ENCODE measurements around the gene SHROOM3. TPM values are rescaled to one million over a fixed set of nuclear protein-coding genes. Genes with fewer than 3 reads are reported as not detected.

The SHROOM3 gene
- polyA plus RNA-seq, 1 experiment: 9.5 TPM

GRCh38 chr4:76595435-76595834 lies 160.4 kb downstream of the SHROOM3 start:
- CTCF ChIA-PET: interaction anchor here (0.5 kb wide), 1 partner anchor 268 kb away, joined by 3 read pairs; no protein-coding TSS in a partner anchor
- Histone ChIP-seq H3K27ac (ENCODE audit: low read depth, low read length) (no peak overlapping the region), H3K9me3 (ENCODE audit: control insufficient read depth, insufficient read depth, low read length) (no peaks in the 10 kb centered on the region), H3K27me3 (ENCODE audit: control insufficient read depth, insufficient read depth, low read length) (no peaks in the 10 kb centered on the region), H3K4me3 (ENCODE audit: low read depth, low read length) (no peak overlapping the region)
- POLR2A ChIA-PET: no interaction called here
- DNase-seq (ENCODE audit: low read depth, low spot score): no peak
- TF ChIP-seq, protein P1, sequence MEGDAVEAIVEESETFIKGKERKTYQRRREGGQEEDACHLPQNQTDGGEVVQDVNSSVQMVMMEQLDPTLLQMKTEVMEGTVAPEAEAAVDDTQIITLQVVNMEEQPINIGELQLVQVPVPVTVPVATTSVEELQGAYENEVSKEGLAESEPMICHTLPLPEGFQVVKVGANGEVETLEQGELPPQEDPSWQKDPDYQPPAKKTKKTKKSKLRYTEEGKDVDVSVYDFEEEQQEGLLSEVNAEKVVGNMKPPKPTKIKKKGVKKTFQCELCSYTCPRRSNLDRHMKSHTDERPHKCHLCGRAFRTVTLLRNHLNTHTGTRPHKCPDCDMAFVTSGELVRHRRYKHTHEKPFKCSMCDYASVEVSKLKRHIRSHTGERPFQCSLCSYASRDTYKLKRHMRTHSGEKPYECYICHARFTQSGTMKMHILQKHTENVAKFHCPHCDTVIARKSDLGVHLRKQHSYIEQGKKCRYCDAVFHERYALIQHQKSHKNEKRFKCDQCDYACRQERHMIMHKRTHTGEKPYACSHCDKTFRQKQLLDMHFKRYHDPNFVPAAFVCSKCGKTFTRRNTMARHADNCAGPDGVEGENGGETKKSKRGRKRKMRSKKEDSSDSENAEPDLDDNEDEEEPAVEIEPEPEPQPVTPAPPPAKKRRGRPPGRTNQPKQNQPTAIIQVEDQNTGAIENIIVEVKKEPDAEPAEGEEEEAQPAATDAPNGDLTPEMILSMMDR (IDR thresholded peaks at IDR 0.05; ENCODE audit: low read depth, low read length): no peak

DNA sequence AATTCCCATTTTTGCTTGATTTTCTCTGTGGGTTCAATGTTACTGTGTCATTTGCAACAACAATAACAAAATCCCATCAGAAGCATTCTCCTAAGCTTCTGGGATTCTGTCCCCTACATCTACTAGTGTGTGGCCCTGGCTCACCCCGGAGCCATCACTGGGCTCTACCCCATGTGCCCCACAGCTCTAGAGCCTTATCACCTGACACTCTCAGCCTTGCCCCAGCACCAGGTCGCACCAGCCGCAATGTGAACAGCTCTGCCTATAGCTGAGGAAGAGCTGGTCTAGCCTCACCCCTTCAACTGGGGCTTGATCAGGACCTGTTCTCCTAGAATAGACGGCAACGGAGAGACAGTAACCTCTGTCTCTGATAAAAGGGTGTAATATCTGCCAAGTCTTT lies 161.7 kb downstream of the SHROOM3 start:
- CTCF ChIA-PET: no interaction called here

DNA sequence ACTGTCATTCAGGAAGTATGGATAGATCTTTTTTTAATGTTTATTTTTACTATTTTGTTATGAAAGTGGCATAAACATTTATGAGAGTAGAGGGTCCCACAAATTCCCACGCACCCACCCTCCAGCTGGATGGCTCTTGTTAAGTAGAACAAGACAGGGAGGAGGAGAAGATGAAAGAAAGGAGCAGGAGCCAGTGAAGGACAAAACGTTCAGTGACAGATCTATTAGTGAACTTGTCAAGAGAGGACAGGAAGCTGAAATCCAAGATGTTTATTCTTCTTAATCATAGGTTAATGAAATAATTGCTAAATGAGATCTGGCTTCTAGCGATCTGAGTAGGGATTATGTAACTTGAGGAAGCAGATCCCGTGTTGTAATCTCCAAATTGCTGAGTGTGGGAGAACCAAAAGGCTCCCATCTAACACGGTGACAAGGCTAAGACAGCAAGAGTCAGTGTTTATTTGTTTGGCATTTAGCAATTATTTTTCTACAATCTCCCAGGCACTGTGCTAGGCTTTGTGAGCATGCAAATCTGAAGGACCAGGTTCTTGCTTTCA lies 162.5 kb downstream of the SHROOM3 start:
- no peak overlapping the region for H3K27ac ChIP-seq (ENCODE audit: low read depth, low read length)
- ChIA-PET CTCF (no interaction called here), POLR2A (no interaction called here)
- no peaks in the 10 kb centered on the region for H3K27me3 ChIP-seq (ENCODE audit: control insufficient read depth, insufficient read depth, low read length)
- H3K9me3 ChIP-seq (ENCODE audit: control insufficient read depth, insufficient read depth, low read length): no peaks in the 10 kb centered on the region
- TF ChIP-seq, protein P1 (IDR thresholded peaks at IDR 0.05; ENCODE audit: low read depth, low read length): no peak
- no peak overlapping the region for H3K4me3 ChIP-seq (ENCODE audit: low read depth, low read length)
- DNase-seq (ENCODE audit: low read depth, low spot score): no peak

More for the DNA sequence above, 161.7 kb downstream of the SHROOM3 start:
- no peaks in the 10 kb centered on the region for H3K9me3 ChIP-seq (ENCODE audit: control insufficient read depth, insufficient read depth, low read length)
- no peak overlapping the region for H3K27ac ChIP-seq (ENCODE audit: low read depth, low read length)
- TF ChIP-seq, protein P1 (IDR thresholded peaks at IDR 0.05; ENCODE audit: low read depth, low read length): no peak
- no peaks in the 10 kb centered on the region for H3K27me3 ChIP-seq (ENCODE audit: control insufficient read depth, insufficient read depth, low read length)
- no peak overlapping the region for H3K4me3 ChIP-seq (ENCODE audit: low read depth, low read length)
- no peak for DNase-seq (ENCODE audit: low read depth, low spot score)
- POLR2A ChIA-PET: no interaction called here

GRCh38 chr4:76600447-76600846 lies 165.4 kb downstream of the SHROOM3 start:
- DNase-seq (ENCODE audit: low read depth, low spot score): no peak
- Histone ChIP-seq H3K9me3 (ENCODE audit: control insufficient read depth, insufficient read depth, low read length) (no peaks in the 10 kb centered on the region), H3K27me3 (ENCODE audit: control insufficient read depth, insufficient read depth, low read length) (no peaks in the 10 kb centered on the region), H3K4me3 (ENCODE audit: low read depth, low read length) (no peak overlapping the region), H3K27ac (ENCODE audit: low read depth, low read length) (no peak overlapping the region)
- ChIA-PET POLR2A (no interaction called here), CTCF (no interaction called here)
- TF ChIP-seq, protein P1 (IDR thresholded peaks at IDR 0.05; ENCODE audit: low read depth, low read length): no peak

- Histone ChIP-seq H3K27me3 (ENCODE audit: control insufficient read depth, insufficient read depth, low read length) (no peaks in the 10 kb centered on the region), H3K27ac (ENCODE audit: low read depth, low read length) (no peak overlapping the region), H3K9me3 (ENCODE audit: control insufficient read depth, insufficient read depth, low read length) (no peaks in the 10 kb centered on the region), H3K4me3 (ENCODE audit: low read depth, low read length) (no peak overlapping the region)
- no peak for DNase-seq (ENCODE audit: low read depth, low spot score)
- ChIA-PET CTCF (interaction anchor here (0.6 kb wide), 1 partner anchor 32 kb away, joined by 3 read pairs; no protein-coding TSS in a partner anchor), POLR2A (no interaction called here)
- TF ChIP-seq, protein P1 (IDR thresholded peaks at IDR 0.05; ENCODE audit: low read depth, low read length): no peak
Observed at GRCh38 chr4:76601791-76602190, 166.8 kb downstream of the SHROOM3 start.
